ENCODE results near the gene ENPEP. TPM values are rescaled to one million over a fixed set of nuclear protein-coding genes. Genes with fewer than 3 reads are reported as not detected.

Gene ENPEP
- total and polyA plus RNA-seq, 12 donors = 2.2 to 14.9 (median 3.9) TPM

GRCh38 chr4:110595583-110595982 lies 119.6 kb downstream of the ENPEP start:
- no peaks in the 10 kb centered on the region for H3K36me3 ChIP-seq
- H3K9me3 ChIP-seq = peaks cover 0 to 27% (median 12%) of the 10 kb centered on the region in 11 donors
- no peaks in the 10 kb centered on the region for H3K4me1 ChIP-seq
- no peak for ATAC-seq
- TF ChIP-seq CTCF (IDR thresholded peaks at IDR 0.05) = no peak
- intact Hi-C loops (cut with DNase I) = no loop called here
- H3K27me3 ChIP-seq = peaks cover 0 to 15% (median 5%) of the 10 kb centered on the region in 7 donors
- no peak overlapping the region for H3K4me3 ChIP-seq
- WGBS, 2 donors = 79 to 85% methylated on average over 1 of the region's 1 CpG
- no peak overlapping the region for H3K27ac ChIP-seq
- DNase-seq = no peak

GRCh38 chr4:110596431-110596830 lies 120.5 kb downstream of the ENPEP start:
- Histone ChIP-seq H3K27me3 (peaks cover 0 to 23% (median 5%) of the 10 kb centered on the region in 7 donors), H3K36me3 (no peaks in the 10 kb centered on the region), H3K4me3 (no peak overlapping the region), H3K9me3 (peaks cover 0 to 27% (median 12%) of the 10 kb centered on the region in 11 donors), H3K27ac (no peak overlapping the region), H3K4me1 (no peaks in the 10 kb centered on the region)
- DNase-seq = no peak
- TF ChIP-seq CTCF (IDR thresholded peaks at IDR 0.05) = no peak
- WGBS, 2 donors = 82 to 84% methylated on average over 2 of the region's 2 CpGs
- intact Hi-C loops (cut with DNase I) = no loop called here
- ATAC-seq = no peak

GRCh38 chr4:110597582-110597981 lies 121.6 kb downstream of the ENPEP start:
- DNase-seq (no peak), ATAC-seq (no peak)
- intact Hi-C loops (cut with DNase I) = no loop called here
- H3K36me3 ChIP-seq = no peaks in the 10 kb centered on the region
- H3K27ac ChIP-seq = no peak overlapping the region
- no peak for TF ChIP-seq CTCF (IDR thresholded peaks at IDR 0.05)
- H3K9me3 ChIP-seq = peaks cover 0 to 27% (median 12%) of the 10 kb centered on the region in 11 donors
- peaks cover 0 to 29% (median 6%) of the 10 kb centered on the region in 7 donors for H3K27me3 ChIP-seq
- no peak overlapping the region for H3K4me3 ChIP-seq
- H3K4me1 ChIP-seq = no peaks in the 10 kb centered on the region

GRCh38 chr4:110602061-110602460 lies 126.1 kb downstream of the ENPEP start:
- 87 to 95% methylated on average over 2 of the region's 2 CpGs for WGBS, 2 donors
- intact Hi-C loops (cut with DNase I) = no loop called here
- Histone ChIP-seq H3K4me1 (no peaks in the 10 kb centered on the region), H3K36me3 (no peaks in the 10 kb centered on the region), H3K9me3 (peaks cover 0 to 5% (median 0%) of the 10 kb centered on the region in 11 donors), H3K4me3 (no peak overlapping the region), H3K27ac (no peak overlapping the region), H3K27me3 (peaks cover 0 to 46% (median 13%) of the 10 kb centered on the region in 7 donors)
- DNase-seq (no peak), ATAC-seq (no peak)
- TF ChIP-seq CTCF (IDR thresholded peaks at IDR 0.05) = no peak
